Body of pancreas (tissue), 4 donors: ENCODE results near the gene FUT7.

ENCODE experiments used
- CTCF ChIP-seq, 7 experiments: fragments of 450-650 bp in 4 of 7; fragments of 200-600 bp in 3 of 7; sonication (generic) in 3 of 7; IDR thresholded peaks; one replicate each; pipeline ENCODE4 v1.5.1; 2016 to 2019; ENCODE audit warnings: antibody characterized with exemption in 7 of 7
- POLR2A ChIP-seq, 3 donors: fragments of 450-650 bp; IDR thresholded peaks; one replicate each; pipeline ENCODE4 v1.6.1; 2016; ENCODE audit warnings: antibody characterized with exemption in 3 of 3, mild to moderate bottlenecking in 2 of 3

GRCh38 chr9:137063311-137064026, 31.6 kb upstream of the FUT7 start:
- TF ChIP-seq CTCF (IDR thresholded peaks at IDR 0.05) (no peak), POLR2A (IDR thresholded peaks at IDR 0.05) (no peak)
